NCI-H1436 (cell line): ENCODE results near the gene TMTC4.

Experiments
- DNase-seq: peaks from one replicate; lab custom pipeline; 2025; lab: John Stamatoyannopoulos, UW

The TMTC4 gene

DNA sequence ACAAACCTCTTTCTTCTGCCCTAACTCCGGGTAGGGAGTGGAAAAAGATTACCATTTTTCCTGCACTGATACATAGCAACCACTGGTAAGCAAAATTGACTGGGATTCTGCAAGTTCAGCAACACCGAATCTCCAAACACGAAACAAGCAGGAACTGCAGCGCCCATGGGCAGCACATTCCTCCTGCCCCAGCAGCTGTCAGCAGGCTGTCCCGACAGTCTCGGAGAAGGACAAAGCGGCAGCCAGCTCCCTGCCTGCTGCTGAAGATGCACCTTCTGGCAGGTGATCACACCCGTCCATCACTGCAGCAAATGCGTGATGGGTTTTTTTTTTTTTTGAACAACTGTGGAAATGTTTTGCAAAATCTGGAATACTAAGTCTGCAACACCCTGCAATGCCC, 6.7 kb downstream of the TMTC4 start:
- DNase-seq: no peak

- DNase-seq: no peak
These were observed 8.5 kb downstream of the TMTC4 start for GRCh38 chr13:100666124-100666523.

GRCh38 chr13:100665403-100665802, 9.2 kb downstream of the TMTC4 start:
- no peak for DNase-seq

- no peak for DNase-seq
These were observed 10.3 kb downstream of the TMTC4 start for GRCh38 chr13:100664171-100664900.

DNA sequence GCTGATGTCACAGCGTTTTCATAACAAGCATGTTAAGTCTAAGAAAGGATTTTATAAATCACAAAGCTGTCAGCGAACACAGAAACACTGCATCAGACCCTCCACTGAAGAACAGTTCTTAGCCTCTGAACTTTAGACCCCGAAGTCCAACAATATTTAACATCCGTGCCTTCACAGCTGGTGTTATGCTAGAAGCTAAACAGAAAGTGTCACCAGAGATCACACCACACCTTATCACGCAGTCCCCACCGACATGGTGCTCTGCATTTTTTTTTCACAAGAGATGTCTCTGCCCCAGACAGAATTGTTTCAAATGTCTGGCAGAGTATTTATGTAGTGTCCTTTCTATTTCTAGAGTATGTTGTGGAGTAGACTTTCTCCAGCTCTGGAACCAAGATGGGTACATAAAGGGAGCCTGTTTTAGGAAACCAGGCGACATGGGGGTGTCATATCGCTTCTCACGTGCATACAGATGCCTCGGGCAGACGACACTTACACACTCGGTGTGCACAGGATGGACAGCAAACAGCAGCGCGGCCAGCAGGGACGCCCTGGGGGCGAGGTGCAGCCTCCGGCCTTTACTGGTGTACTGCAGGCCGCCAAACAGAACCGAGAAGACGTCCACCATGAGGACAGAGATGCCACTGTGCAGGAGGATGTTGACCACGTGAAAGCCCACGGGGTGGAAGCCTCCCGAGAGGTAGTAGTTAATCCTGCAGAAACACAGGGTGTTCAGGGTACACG, 12.0 kb downstream of the TMTC4 start:
- DNase-seq: no peak

GRCh38 chr13:100660761-100661160, 13.8 kb downstream of the TMTC4 start:
- no peak for DNase-seq

- no peak for DNase-seq
These were observed 15.0 kb downstream of the TMTC4 start for GRCh38 chr13:100659578-100659977.

DNA sequence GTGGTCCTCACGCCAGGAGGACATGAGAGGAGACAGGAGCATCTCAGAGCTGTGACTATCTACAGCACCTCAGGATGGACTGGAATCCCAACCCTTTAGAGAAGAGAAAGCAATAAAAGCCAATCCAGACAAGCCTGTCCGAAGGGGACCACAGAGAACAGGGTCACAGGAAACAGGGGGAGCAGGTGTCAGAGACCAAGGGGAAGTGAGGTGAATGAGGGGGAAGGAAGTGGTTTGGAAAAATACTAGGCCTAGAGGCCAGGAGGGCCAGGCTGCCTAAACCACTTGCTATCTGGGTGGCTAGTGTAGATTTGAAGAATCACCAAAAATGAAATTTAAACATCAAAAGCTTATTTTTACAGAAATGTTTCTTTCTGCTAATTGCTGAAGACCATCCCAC, 16.2 kb downstream of the TMTC4 start:
- DNase-seq: no peak

- DNase-seq: no peak
These were observed 16.7 kb downstream of the TMTC4 start for GRCh38 chr13:100657881-100658315.

- DNase-seq: no peak
These were observed 22.1 kb downstream of the TMTC4 start for GRCh38 chr13:100652510-100652909.

DNA sequence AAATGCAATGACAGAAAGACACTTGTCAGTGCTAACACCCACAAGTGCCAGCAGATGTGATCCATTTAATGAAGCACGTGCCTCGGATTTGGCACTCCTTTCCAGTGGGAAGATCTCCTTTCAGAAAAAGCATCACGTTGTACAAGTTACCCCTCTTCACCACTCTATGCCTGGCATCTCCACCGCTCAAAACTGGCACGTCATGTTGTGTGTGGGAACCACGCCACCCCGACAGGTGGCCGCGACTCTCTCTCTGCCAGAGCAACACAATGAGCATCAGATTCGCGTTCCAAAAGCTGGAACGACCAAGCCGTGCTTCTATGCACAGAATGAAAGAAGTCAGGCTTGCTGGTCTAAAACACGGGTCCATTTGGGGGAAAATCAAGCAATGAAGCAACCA, 24.3 kb downstream of the TMTC4 start:
- DNase-seq: no peak

GRCh38 chr13:100648354-100648753, 26.2 kb downstream of the TMTC4 start:
- DNase-seq: no peak

- no peak for DNase-seq
These were observed 27.7 kb downstream of the TMTC4 start for GRCh38 chr13:100646871-100647270.

GRCh38 chr13:100646030-100646673, 28.4 kb downstream of the TMTC4 start:
- peak; percentile 45 for DNase-seq

DNA sequence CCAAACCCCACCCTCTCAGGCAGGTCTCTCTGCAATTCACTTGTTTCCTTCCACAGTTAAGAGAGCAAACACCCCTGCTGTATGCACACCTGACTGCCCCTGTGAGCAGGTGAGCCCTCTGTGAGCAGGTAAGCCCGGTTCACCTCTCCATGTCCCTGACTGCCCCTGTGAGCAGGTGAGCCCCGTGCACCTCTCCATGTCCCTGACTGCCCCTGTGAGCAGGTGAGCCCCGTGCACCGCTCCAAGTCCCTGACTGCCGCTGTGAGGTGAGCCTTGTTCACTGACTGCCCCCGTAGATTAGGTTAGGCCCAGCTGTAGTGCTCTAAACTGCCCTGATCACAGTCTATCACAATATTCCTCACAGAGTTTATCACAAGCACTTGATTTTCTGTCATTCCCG, 29.2 kb downstream of the TMTC4 start:
- peak; percentile 61 for DNase-seq

GRCh38 chr13:100644371-100644770, 30.2 kb downstream of the TMTC4 start:
- DNase-seq: no peak

GRCh38 chr13:100637796-100638195, 36.8 kb downstream of the TMTC4 start:
- no peak for DNase-seq

GRCh38 chr13:100637380-100637779, 37.2 kb downstream of the TMTC4 start:
- no peak for DNase-seq

GRCh38 chr13:100636441-100636840, 38.2 kb downstream of the TMTC4 start:
- peak; percentile 69 for DNase-seq

DNA sequence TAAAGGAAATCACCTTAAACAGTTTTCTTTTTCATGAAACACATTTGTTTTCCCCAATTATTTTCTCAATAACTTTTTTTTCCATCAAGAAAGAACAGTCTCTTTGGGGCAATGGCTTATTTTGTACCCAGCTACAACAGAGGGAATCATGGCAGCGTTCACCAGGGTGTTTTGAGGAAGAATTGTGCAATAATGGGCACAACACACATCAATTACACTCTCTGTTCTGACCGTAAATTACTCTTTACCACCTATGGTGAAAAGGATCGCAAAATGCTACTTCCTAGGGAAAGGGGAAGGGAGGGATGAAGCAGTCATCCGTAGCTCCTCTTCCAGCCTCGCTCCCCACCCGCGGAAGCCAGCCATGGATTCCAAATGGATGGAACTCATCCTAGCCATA, 38.6 kb downstream of the TMTC4 start:
- DNase-seq: no peak

GRCh38 chr13:100634696-100635095, 39.9 kb downstream of the TMTC4 start:
- DNase-seq: no peak

GRCh38 chr13:100633461-100633860, 41.1 kb downstream of the TMTC4 start:
- DNase-seq: no peak

GRCh38 chr13:100630555-100630954, 44.0 kb downstream of the TMTC4 start:
- DNase-seq: no peak
